Measurements from ENCODE around the gene RAP1GAP2. TPM values are rescaled to one million over a fixed set of nuclear protein-coding genes. Genes with fewer than 3 reads are reported as not detected.
"Not testable (repeated sequence)": the region's sequence is repeated elsewhere in the genome, so short reads cannot be mapped to it uniquely, and the experiment has no call there.

Gene RAP1GAP2
- total and polyA plus RNA-seq, 11 donors = 13.5 to 44.1 (median 34.3) TPM

DNA sequence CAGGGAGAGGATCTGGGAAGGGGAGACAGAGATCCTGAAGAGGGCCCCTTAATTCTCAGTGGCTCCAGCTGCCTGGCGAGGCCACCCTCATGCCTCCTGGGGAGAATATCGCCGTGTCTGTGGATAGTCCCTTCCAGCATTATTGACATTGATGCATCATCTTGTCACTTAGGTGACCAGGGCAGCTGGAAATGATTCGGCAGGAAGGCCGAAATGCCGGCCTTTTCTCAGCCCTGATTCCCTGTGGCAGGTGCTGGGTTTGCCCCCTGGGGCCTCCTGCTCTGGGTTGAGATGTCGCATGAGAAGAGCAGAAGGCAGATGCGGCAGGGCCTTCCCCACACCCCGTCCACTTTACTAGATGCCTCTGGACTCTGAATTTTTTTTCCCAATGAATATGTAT, 89.5 kb downstream of the RAP1GAP2 start:
- TF ChIP-seq POLR2A (IDR thresholded peaks at IDR 0.05) = no peak
- TF ChIP-seq, protein P1, sequence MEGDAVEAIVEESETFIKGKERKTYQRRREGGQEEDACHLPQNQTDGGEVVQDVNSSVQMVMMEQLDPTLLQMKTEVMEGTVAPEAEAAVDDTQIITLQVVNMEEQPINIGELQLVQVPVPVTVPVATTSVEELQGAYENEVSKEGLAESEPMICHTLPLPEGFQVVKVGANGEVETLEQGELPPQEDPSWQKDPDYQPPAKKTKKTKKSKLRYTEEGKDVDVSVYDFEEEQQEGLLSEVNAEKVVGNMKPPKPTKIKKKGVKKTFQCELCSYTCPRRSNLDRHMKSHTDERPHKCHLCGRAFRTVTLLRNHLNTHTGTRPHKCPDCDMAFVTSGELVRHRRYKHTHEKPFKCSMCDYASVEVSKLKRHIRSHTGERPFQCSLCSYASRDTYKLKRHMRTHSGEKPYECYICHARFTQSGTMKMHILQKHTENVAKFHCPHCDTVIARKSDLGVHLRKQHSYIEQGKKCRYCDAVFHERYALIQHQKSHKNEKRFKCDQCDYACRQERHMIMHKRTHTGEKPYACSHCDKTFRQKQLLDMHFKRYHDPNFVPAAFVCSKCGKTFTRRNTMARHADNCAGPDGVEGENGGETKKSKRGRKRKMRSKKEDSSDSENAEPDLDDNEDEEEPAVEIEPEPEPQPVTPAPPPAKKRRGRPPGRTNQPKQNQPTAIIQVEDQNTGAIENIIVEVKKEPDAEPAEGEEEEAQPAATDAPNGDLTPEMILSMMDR (IDR thresholded peaks at IDR 0.05) = no peak
- intact Hi-C loops (cut with DNase I) = no loop called here
- Histone ChIP-seq H3K9me3 (no peaks in the 10 kb centered on the region), H3K27ac (no peak overlapping the region), H3K36me3 (no peaks in the 10 kb centered on the region), H3K4me1 (peaks cover 0 to 14% (median 5%) of the 10 kb centered on the region in 12 donors), H3K4me3 (no peak overlapping the region), H3K27me3 (no peaks in the 10 kb centered on the region)
- DNase-seq (no peak), ATAC-seq (no peak)
- 79 to 90% (median 84%) methylated on average over 8 to 9 of the region's 9 CpGs for WGBS, 4 donors

DNA sequence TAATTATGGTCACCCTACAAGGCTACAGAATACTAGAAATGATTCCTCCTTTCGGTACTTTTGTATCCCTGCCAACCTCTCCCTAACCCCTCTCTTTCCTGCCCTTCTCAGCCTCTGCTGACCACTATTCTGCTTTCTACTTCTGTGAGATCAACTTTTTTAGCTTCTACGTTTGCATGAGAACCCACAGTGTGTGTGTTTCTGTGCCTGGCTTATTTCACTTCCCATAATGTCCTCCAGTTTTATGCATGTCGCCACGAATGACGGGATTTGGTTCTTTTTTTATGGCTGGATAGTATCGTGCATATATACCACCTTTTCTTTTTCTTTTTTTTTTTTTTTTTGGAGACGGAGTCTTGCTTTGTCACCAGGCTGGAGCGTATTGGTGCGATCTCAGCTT, 92.1 kb downstream of the RAP1GAP2 start:
- no peaks in the 10 kb centered on the region for H3K27me3 ChIP-seq
- 86 to 91% (median 90%) methylated on average over 9 of the region's 9 CpGs for WGBS, 4 donors
- TF ChIP-seq, protein P1 (IDR thresholded peaks at IDR 0.05) = no peak
- no peak for TF ChIP-seq POLR2A (IDR thresholded peaks at IDR 0.05)
- no peak overlapping the region for H3K27ac ChIP-seq
- no peak for ATAC-seq
- peaks cover 0 to 15% (median 4%) of the 10 kb centered on the region in 12 donors for H3K4me1 ChIP-seq
- intact Hi-C loops (cut with DNase I) = no loop called here
- no peak overlapping the region for H3K4me3 ChIP-seq
- no peaks in the 10 kb centered on the region for H3K36me3 ChIP-seq
- no peak for DNase-seq
- no peaks in the 10 kb centered on the region for H3K9me3 ChIP-seq

DNA sequence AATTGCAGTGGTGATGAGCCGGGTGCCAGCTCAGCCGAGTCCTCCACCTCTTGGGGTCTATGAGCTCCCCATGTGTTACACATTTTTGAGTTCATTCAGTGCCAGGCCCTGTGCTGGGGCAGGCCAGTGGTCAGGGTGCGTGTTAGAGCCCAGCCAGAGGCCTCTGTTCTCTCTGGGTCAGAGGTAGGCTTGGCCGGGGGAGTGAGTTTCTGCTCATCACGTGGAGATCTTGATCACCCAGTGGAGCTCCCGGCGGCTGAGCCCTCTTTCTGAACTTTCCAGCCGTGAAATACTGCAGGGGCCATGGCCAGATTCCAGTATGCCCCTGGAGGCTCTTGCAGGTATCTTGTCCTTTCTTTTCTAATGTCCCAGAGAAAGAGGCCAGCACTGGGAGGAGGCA, 93.0 kb downstream of the RAP1GAP2 start:
- WGBS, 4 donors = 75 to 94% (median 77%) methylated on average over 3 to 8 of the region's 8 CpGs
- H3K4me3 ChIP-seq = no peak overlapping the region
- DNase-seq = no peak
- H3K4me1 ChIP-seq = peaks cover 0 to 9% (median 0%) of the 10 kb centered on the region in 12 donors
- TF ChIP-seq, protein P1 (IDR thresholded peaks at IDR 0.05) = no peak
- TF ChIP-seq POLR2A (IDR thresholded peaks at IDR 0.05) = no peak
- ATAC-seq = no peak
- no peak overlapping the region for H3K27ac ChIP-seq
- H3K9me3 ChIP-seq = no peaks in the 10 kb centered on the region
- intact Hi-C loops (cut with DNase I) = no loop called here
- no peaks in the 10 kb centered on the region for H3K27me3 ChIP-seq
- no peaks in the 10 kb centered on the region for H3K36me3 ChIP-seq

DNA sequence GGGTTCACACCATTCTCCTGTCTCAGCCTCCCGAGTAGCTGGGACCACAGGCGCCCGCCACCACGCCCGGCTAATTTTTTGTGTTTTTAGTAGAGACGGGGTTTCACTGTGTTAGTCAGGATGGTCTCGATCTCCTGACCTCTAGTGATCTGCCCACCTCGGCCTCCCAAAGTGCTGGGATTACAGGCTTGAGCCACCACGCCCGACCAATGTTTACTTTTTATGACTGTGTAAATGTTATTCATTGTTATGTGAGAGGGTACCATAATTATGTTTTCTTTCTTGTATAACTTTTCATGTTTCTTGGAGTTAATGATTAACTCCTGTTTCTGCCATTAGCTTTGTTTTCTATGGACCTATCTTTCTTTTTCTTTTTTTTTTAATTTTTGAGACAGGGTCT, 94.5 kb downstream of the RAP1GAP2 start:
- H3K9me3 ChIP-seq; ATAC-seq; H3K4me1 ChIP-seq; H3K27ac ChIP-seq; H3K36me3 ChIP-seq; intact Hi-C loops (cut with DNase I); H3K4me3 ChIP-seq; H3K27me3 ChIP-seq; DNase-seq: not testable (repeated sequence)
- 93 to 96% (median 95%) methylated on average over 10 of the region's 10 CpGs for WGBS, 4 donors

DNA sequence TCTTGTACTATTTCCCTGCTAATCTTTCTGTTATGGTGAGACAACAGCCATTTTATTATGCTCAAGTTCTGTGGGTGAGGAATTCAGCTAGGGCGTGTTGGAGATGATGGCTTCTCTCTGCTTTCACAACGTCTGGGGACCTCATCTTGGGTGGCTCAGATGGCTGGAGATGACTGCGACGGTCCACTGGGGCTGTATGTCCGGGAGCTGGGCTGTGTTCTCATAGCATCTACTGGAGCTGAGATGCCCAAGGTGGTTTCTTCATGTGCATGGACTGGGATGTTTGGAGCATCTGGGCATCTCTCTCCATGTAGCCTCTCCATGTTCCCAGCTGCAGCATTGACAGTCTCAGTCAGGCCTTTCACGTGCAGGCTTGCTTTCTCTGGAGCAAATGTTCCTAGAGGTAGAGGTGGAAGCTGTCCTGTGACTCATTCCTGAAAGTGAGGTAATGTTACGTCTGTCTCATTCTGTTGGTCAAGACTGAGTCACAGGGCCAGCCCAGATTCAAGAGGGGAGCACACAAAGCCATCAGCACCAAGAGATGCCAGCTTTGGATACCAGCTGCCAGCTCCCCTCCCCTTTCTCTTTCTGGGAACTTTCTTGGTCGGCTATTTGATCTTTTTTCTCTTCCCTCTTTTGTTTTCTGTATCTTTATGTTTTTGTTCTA, 96.2 kb downstream of the RAP1GAP2 start:
- peak in 1 of 5 donors; percentile 61 for DNase-seq
- H3K4me1 ChIP-seq = peaks cover 0 to 9% (median 0%) of the 10 kb centered on the region in 12 donors
- no peak overlapping the region for H3K27ac ChIP-seq
- 68 to 75% (median 70%) methylated on average over 8 of the region's 8 CpGs for WGBS, 4 donors
- H3K27me3 ChIP-seq = no peaks in the 10 kb centered on the region
- no peaks in the 10 kb centered on the region for H3K36me3 ChIP-seq
- intact Hi-C loops (cut with DNase I) = no loop called here
- ATAC-seq = peak in 3 of 4 donors; percentile 65 to 90 (median 82)
- TF ChIP-seq, protein P1 (IDR thresholded peaks at IDR 0.05) = no peak
- TF ChIP-seq POLR2A (IDR thresholded peaks at IDR 0.05) = no peak
- no peaks in the 10 kb centered on the region for H3K9me3 ChIP-seq
- H3K4me3 ChIP-seq = no peak overlapping the region

All from heart left ventricle (tissue), 16 donors.